Kidney (tissue), 14 donors: Measurements from ENCODE around the gene CCAR1. TPM values are rescaled to one million over a fixed set of nuclear protein-coding genes. Genes with fewer than 3 reads are reported as not detected.
"Not testable (repeated sequence)": the region's sequence is repeated elsewhere in the genome, so short reads cannot be mapped to it uniquely, and the experiment has no call there.

Experiments
- DNase-seq, 5 donors: peaks; one replicate each; pipeline ENCODE4 v3.0.0-alpha.2; 2013 to 2020
- FAIRE-seq: peaks from 2 replicates; lab custom pipeline; 2012; peaks lifted over from hg19 to GRCh38; lab: Jason Lieb, UNC
- H3K27ac ChIP-seq, 2 donors: one replicate each; pipeline ENCODE4 v1.7.0; 2013; ENCODE audit warnings: low read depth in 2 of 2, low read length in 2 of 2, inconsistent platforms in 1 of 2
- H3K27me3 ChIP-seq: one replicate; pipeline ENCODE4 v1.7.1; 2013; ENCODE audit warnings: low read length, inconsistent platforms; ENCODE audit not compliant: control insufficient read depth, insufficient read depth
- H3K36me3 ChIP-seq, 3 donors: one replicate each; pipeline versions ENCODE4 v1.7.0 to v1.7.1; 2013; ENCODE audit warnings: low read length in 3 of 3, control low read depth in 1 of 3, inconsistent platforms in 1 of 3; ENCODE audit not compliant: insufficient read depth in 3 of 3, control insufficient read depth in 2 of 3
- H3K4me1 ChIP-seq, 3 donors: one replicate each; pipeline versions ENCODE4 v1.7.0 to v1.7.1; 2013; ENCODE audit warnings: low read length in 3 of 3, inconsistent platforms in 1 of 3, low read depth in 1 of 3; ENCODE audit not compliant: control insufficient read depth in 2 of 3, insufficient read depth in 2 of 3
- H3K4me3 ChIP-seq, 3 donors: one replicate each; pipeline versions ENCODE4 v1.7.0 to v1.8.1; 2013; ENCODE audit warnings: low read length in 3 of 3, control low read depth in 1 of 3, inconsistent platforms in 1 of 3
- H3K9ac ChIP-seq, 3 donors: one replicate each; pipeline versions ENCODE4 v1.7.0 to v1.7.1; 2013; ENCODE audit warnings: low read length in 3 of 3, control low read depth in 1 of 3, inconsistent platforms in 1 of 3
- H3K9me3 ChIP-seq, 3 donors: one replicate each; pipeline versions ENCODE4 v1.7.0 to v1.7.1; 2013; ENCODE audit warnings: low read length in 3 of 3, control low read depth in 1 of 3, inconsistent platforms in 1 of 3; ENCODE audit not compliant: control insufficient read depth in 2 of 3, insufficient read depth in 1 of 3
- intact Hi-C: fragments of 100-400 bp; cut with DNase I; formaldehyde crosslinking; loops from one replicate; pipeline ENCODE4 v1.11.1; 2022
- polyA plus RNA-seq: library from polyadenylated mRNA; stranded (reverse); fragments of 350-450 nt; fragmentation: Illumina TruSeq; extraction: RNeasy Lipid Tissue Mini Kit (QIAGEN cat#74804); gene quantifications from one replicate; pipeline ENCODE4 v1.2.3, GENCODE V29; 2014; ENCODE audit warnings: low read depth, low replicate concordance; ENCODE audit not compliant: insufficient read depth
- total RNA-seq: library from RNA; stranded (reverse); fragmentation: NEBNext Ultra II Directional; extraction: Animal tissue kit (Norgen Biotek cat#: 25700); gene quantifications from one replicate; pipeline ENCODE4 v1.2.1, GENCODE V29; 2021
- TF ChIP-seq, protein P1 (sequence below): IDR thresholded peaks from 3 replicates; pipeline ENCODE4 v1.5.1; 2012; ENCODE audit warnings: mild to moderate bottlenecking, moderate library complexity, borderline replicate concordance; ENCODE audit not compliant: insufficient read depth; ENCODE audit errors: extremely low read depth
- donor health status: control.
- donor health status: control.
- donor health status: control.
- donor health status: control.
- donor health status: control.
- donor health status: DM: yes; HTN: yes; CAD: no.
- donor health status: Normal renal cell carcinoma (clear cell type).

CCAR1 gene
- total and polyA plus RNA-seq, 2 donors from 2014 or later = 45.2 to 54.4 TPM

- TF ChIP-seq, protein P1, sequence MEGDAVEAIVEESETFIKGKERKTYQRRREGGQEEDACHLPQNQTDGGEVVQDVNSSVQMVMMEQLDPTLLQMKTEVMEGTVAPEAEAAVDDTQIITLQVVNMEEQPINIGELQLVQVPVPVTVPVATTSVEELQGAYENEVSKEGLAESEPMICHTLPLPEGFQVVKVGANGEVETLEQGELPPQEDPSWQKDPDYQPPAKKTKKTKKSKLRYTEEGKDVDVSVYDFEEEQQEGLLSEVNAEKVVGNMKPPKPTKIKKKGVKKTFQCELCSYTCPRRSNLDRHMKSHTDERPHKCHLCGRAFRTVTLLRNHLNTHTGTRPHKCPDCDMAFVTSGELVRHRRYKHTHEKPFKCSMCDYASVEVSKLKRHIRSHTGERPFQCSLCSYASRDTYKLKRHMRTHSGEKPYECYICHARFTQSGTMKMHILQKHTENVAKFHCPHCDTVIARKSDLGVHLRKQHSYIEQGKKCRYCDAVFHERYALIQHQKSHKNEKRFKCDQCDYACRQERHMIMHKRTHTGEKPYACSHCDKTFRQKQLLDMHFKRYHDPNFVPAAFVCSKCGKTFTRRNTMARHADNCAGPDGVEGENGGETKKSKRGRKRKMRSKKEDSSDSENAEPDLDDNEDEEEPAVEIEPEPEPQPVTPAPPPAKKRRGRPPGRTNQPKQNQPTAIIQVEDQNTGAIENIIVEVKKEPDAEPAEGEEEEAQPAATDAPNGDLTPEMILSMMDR = no peak
- Histone ChIP-seq H3K9me3 (no peaks in the 10 kb centered on the region), H3K27me3 (no peaks in the 10 kb centered on the region), H3K4me3 (no peak overlapping the region), H3K27ac (no peak overlapping the region), H3K9ac (no peak overlapping the region), H3K36me3 (no peaks in the 10 kb centered on the region), H3K4me1 (no peaks in the 10 kb centered on the region)
- intact Hi-C loops = no loop called here
- FAIRE-seq = no peak
- DNase-seq = peak in 1 of 5 donors; percentile 9
Measured at GRCh38 chr10:68697106-68697505, 23.9 kb upstream of the CCAR1 start.

DNA sequence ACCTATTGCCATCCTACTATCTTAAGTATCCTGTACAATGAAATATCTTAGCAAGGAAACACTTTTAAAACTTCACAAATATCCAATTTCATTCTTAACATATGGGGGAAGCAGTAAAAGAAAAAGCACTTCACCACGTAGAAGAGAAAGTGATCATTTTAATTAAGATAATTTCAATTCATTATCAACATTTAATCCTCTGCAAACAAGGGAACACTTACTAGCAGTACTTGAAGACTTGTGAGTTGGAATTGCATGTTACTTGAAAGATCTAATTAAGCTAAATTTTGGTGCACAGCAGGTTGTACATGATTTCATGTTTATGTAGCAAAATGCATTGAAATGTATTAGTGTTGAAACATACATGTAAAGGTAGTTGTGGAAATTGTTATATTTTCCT lies 20.8 kb upstream of the CCAR1 start:
- intact Hi-C loops = no loop called here
- TF ChIP-seq, protein P1 = no peak
- Histone ChIP-seq H3K9ac (no peak overlapping the region), H3K9me3 (no peaks in the 10 kb centered on the region), H3K27ac (no peak overlapping the region), H3K36me3 (no peaks in the 10 kb centered on the region), H3K4me3 (no peak overlapping the region), H3K27me3 (no peaks in the 10 kb centered on the region), H3K4me1 (no peaks in the 10 kb centered on the region)
- no peak for DNase-seq
- no peak for FAIRE-seq

GRCh38 chr10:68705548-68705947 lies 15.5 kb upstream of the CCAR1 start:
- H3K4me1 ChIP-seq = no peaks in the 10 kb centered on the region
- no peak for FAIRE-seq
- intact Hi-C loops = no loop called here

GRCh38 chr10:68708987-68709386 lies 12.1 kb upstream of the CCAR1 start:
- H3K4me1 ChIP-seq, H3K9me3 ChIP-seq, H3K9ac ChIP-seq, intact Hi-C loops, FAIRE-seq, H3K4me3 ChIP-seq, H3K36me3 ChIP-seq, DNase-seq, H3K27me3 ChIP-seq, H3K27ac ChIP-seq: not testable (repeated sequence)

More at GRCh38 chr10:68705548-68705947, 15.5 kb upstream of the CCAR1 start:
- DNase-seq = no peak
- no peaks in the 10 kb centered on the region for H3K9me3 ChIP-seq
- no peak overlapping the region for H3K9ac ChIP-seq
- H3K27me3 ChIP-seq = no peaks in the 10 kb centered on the region
- TF ChIP-seq, protein P1 = no peak
- no peaks in the 10 kb centered on the region for H3K36me3 ChIP-seq
- H3K27ac ChIP-seq = no peak overlapping the region
- H3K4me3 ChIP-seq = no peak overlapping the region

- intact Hi-C loops, H3K9me3 ChIP-seq, H3K9ac ChIP-seq, H3K36me3 ChIP-seq, FAIRE-seq, H3K4me3 ChIP-seq, H3K27ac ChIP-seq, DNase-seq, H3K27me3 ChIP-seq, H3K4me1 ChIP-seq: not testable (repeated sequence)
Measured at GRCh38 chr10:68713065-68713464, 8.0 kb upstream of the CCAR1 start.
